NCI-H1436 (cell line): ENCODE measurements around the gene COPS9.

Experiments used
- DNase-seq: peaks from one replicate; lab custom pipeline; 2025; lab: John Stamatoyannopoulos, UW

Gene COPS9

GRCh38 chr2:240166191-240166590 lies 30.1 kb upstream of the COPS9 start:
- DNase-seq: no peak

DNA sequence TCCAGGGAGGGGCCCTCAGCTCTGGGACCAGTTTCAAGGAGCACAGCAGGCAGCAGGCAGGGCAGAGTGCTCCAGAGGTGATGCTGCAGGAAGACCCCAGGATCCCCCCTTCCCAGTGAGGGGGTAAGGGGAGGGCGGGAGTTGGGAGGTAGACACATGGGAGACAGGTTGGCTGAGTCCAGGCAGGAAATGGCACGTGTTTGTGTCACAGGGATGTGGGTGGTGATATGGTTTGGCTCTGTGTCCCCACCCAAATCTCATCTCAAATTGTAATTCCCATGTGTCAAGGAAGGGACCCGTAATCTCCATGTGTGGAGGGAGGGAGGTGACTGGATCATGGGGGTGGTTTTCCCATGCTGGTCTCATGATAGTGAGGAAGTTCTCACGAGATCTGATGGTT lies 29.6 kb upstream of the COPS9 start:
- no peak for DNase-seq

GRCh38 chr2:240165034-240165433 lies 28.9 kb upstream of the COPS9 start:
- no peak for DNase-seq

DNA sequence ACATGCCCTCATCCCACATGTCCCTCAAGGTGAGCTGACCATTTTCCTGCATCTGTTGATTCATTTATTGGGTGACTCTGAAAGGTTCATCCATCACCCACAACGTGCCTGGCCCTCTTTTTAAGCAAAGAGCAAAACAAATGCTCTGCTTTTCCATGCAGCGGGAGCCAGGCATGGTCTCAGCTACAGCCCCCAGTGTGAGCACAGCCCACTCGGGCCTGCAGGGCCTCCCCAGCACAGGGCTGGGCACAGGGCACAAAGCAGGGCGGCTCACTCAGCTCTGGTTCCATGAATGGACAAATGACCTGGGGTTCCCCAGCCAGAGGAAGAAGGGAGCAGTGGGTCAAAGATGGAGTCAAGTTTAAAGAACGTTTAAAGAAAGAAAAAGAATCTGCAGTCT lies 28.5 kb upstream of the COPS9 start:
- DNase-seq: no peak

GRCh38 chr2:240163844-240164574 lies 27.9 kb upstream of the COPS9 start:
- DNase-seq: no peak

DNA sequence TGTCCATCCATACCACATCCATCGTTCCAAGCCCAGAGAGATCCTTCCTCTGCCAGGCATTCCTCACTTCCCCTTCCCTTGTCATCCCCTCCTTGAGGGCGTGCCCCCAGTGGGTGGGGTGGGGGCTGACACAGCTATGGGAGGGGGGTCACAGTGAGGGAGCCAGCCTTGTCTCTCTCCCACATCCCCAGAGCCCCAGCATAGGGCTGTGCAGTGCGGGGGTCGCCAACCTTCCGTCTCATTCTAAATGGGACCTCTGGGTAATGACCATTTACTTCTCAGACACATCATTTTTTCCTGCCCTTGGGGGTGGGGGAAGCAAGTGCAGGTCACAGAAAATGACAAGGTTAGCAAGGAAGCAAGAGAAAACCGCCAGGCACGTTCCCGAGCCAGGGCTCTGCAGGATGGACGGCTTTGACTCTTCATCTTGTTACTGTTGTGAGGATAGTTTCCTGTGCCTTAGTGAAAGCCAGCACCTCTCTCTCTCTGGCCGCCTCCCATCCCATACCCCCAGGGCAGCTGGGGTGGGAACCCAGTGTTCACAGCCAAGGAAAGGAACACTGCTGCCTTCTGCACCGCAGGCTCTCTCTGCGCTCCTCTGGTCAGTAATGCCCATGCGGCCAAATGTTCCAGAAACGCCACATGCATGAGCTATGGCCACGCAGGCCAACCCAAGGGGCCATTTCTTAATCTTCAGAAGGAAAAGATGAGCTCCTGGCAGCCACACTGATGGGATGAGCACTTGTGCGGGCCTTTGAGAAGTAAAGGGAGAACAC lies 27.0 kb upstream of the COPS9 start:
- DNase-seq: no peak

DNA sequence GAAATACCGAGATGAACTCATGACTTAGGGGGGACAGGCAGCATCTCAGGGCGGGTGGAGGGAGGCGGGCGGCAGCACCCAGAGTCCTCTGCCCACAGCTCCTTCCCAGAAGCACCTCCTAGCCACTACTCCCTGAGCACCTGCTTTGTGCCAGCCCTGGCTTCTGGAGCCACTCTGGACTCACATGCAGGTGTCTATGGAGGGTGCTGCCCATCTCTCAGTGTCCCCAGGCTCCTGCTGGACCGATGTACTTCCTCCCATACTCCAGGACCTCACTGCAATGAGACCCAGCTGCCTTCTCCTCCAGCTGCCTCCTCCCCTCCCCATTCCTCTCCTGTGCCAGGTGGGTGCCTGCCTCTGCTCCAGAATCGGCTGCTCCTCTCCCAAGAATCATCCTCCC lies 26.4 kb upstream of the COPS9 start:
- DNase-seq: no peak

- DNase-seq: no peak
These were observed 25.9 kb upstream of the COPS9 start for GRCh38 chr2:240162032-240162431.

GRCh38 chr2:240161087-240161750 lies 25.1 kb upstream of the COPS9 start:
- DNase-seq: no peak

DNA sequence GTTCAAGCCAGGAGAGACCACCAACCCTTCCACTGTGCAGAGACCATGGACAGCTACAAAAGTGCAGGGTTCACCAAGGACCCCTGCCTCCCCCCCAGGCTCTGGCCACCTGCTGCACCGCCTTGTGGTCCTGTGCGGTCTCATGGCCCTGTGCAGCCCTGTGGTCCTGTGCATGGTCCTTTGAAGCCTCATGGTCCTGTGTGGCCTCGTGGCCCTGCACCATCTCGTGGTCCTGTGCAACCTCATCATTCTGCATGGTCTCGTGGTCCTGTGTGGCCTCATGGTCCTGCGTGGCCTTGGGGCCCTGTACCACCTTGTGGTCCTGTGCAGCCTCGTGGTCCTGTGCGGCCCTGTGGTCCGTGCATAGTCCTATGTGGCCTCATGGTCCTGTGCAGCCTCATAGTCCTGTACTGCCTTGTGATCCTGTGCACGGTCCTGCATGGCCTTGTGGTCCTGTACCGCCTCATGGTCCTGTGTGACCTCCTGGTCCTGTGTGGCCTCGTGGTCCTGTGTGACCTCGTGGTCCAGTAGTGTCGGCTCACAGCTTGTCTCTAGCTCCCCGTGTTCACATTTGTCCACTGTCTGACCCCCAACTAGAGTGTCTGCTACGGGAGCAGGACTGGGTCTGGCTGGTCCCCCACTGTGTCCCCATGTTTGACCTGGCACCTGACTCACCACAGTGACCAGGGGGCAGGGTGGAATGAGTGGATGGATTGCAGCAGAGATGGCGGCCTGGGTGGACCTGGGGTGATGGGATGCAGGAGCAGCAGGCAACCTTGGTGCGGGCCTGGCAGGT lies 24.4 kb upstream of the COPS9 start:
- no peak for DNase-seq

- no peak for DNase-seq
These were observed 23.2 kb upstream of the COPS9 start for GRCh38 chr2:240159251-240159839.

DNA sequence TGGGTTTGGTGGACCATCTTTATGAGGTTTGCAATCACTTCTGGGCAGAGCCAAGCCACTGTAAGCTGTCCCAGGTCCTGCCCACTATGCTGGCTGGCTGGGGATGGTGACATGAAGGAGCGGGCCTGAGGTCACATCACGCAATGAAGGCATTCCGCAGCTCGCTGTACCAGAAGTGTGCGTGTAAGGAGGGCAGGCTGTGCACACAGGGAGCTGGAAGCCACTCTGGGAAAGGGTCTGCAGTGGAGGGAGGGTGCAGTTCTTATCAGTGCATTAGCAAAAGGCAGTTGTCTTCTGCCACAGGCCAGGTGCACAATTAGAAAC lies 21.0 kb upstream of the COPS9 start:
- no peak for DNase-seq

DNA sequence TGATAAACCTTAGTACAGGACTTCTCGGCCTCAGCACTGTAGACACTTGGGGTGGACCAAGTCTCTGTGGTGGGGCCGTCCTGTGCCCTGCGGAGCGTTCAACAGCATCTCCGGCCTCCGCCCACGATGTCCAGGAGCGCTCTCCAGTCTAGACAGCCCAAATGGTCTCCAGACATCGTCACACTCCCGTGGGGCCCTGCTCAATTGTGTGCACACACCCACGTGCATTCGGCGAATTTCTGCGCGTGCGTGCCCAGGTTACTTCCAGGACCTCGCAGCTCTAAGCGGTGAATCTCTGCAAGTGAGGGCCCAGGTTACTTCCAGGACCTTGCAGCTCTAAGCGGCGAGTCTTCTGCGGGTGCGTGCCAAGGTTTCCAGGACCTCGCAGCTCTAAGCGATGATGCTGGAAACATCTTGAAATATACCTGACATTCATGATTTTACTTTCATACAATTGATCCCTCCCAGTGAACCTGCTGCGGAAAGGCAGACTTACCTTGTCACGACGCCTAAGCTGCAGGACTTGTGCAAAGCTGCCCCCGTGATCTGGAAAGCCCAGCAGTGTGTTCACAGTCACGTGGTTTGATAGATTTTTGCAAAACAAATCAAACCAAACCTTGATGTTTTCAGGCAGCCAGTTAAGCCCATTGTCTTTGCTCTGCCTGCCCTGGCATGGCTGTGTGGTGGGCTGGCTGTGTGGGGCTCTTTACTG lies 20.5 kb upstream of the COPS9 start:
- DNase-seq: no peak

DNA sequence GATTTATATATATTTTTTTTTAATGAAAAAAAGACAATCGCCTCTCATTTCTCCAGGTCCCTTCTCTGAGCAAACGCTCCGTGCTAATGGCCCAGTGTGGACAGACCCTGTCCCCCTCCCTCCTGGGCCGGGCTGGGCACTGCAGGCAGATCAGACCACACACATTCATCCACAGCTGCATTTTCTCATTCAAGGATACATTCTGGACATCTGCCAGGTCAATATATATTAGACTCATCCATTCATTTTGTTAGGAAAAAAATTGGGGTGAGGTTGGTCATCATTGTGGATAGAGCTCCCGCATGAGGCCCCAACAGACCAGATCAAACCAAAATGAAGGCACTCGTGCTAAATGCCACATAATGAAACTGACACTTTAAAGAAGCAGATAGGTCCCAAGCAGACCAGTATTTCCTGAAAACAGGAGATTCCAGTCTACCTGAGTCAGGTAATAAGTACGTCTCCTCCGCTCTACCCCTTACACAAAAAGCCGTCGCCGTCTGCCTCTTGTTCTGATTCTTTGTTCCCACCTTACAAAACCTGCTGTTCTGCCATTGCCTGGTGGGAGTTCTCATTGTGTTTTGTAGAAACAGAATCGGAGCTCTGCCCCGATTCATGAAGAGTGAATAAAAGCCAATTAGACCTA lies 19.8 kb upstream of the COPS9 start:
- DNase-seq: no peak

GRCh38 chr2:240155048-240155744 lies 19.1 kb upstream of the COPS9 start:
- DNase-seq: no peak

DNA sequence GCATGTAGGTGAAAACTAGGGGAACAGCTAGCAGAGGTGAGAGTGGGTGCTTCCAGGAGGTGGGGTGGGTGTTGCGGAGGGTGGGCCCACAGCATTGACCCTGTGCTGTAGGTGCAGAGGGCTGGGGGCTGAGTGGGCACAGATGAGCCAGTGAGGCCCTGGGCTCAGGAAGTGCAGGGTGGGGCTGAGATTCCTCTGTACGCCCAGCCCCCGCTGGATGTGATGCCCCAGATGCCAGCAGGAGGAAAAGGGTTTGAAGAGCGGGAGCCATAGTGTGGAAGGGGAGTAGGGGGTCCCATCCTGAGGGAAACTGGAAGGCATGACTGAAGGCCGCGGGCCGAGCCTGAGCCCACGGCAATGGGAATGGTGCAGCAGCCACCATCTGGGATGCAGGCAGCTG lies 18.5 kb upstream of the COPS9 start:
- no peak for DNase-seq

DNA sequence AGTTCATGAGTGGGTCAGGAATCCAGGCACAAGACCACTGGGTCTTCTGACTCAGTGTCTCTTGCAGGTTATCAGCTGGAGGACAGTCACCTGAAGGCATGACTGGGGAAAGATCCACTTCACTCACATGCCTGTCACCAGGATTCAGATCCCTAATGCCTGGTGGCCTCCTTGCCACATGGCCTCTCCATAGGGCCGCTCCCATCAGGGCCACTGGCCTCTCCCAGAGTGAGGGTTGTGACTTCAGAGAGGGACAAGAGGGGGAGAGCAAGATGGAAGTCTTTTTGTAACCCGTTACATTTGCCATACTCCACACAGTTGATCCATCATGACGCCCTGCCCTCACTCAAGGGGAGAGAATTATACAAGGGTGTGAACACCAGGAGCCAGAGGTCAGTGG lies 17.3 kb upstream of the COPS9 start:
- DNase-seq: no peak

GRCh38 chr2:240151477-240152031 lies 15.4 kb upstream of the COPS9 start:
- DNase-seq: no peak

DNA sequence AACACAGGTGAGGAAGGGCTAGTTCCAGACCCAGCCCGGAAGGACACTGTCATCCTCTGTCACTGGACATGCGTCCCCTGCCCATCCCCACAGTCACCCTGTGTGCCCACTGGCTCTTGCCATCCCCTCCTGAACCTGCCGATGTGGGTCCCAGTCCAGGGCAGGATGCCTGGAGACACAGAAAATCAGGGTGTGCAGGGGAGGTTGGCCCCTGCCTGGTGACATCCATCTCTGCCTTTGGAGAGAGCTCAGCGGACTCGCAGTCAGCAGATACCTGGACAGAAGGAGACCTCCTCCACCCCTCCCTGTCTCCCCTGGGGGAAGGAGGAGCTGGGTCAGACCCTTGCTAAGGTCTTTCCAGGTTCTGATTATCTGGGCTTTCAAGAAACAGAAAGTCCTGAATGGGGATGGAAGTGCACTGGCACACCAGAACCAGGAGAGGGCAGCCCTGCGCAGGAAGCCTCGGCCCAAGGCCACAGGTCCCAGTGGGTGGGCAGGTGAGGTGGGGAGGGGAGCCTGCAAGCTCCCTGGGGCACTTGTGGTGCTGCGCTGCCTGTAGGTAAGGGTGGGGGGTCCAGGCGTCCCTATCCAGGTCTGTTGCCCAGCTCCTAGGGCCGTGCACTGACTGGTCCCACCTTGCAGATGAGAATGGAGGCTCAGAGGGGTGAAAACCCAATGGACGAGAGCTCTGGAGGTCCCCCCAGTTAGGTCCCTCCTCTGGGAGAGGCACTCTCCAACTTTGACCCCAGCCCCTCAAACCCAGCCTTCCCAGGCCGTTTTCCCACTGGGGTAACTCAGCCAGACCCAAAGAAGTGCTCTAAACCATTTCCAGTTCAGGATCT lies 14.1 kb upstream of the COPS9 start:
- DNase-seq: peak; percentile 0
